HG03159 (cell line): ENCODE results near the gene PHOX2B.

Experiments
- ATAC-seq: cut with Tn5 transposase; IDR thresholded peaks from one replicate; pipeline ENCODE4 v1.9.1; 2021; ENCODE audit warnings: mild to moderate bottlenecking, moderate library complexity; ENCODE audit not compliant: unreplicated experiment

PHOX2B gene

DNA sequence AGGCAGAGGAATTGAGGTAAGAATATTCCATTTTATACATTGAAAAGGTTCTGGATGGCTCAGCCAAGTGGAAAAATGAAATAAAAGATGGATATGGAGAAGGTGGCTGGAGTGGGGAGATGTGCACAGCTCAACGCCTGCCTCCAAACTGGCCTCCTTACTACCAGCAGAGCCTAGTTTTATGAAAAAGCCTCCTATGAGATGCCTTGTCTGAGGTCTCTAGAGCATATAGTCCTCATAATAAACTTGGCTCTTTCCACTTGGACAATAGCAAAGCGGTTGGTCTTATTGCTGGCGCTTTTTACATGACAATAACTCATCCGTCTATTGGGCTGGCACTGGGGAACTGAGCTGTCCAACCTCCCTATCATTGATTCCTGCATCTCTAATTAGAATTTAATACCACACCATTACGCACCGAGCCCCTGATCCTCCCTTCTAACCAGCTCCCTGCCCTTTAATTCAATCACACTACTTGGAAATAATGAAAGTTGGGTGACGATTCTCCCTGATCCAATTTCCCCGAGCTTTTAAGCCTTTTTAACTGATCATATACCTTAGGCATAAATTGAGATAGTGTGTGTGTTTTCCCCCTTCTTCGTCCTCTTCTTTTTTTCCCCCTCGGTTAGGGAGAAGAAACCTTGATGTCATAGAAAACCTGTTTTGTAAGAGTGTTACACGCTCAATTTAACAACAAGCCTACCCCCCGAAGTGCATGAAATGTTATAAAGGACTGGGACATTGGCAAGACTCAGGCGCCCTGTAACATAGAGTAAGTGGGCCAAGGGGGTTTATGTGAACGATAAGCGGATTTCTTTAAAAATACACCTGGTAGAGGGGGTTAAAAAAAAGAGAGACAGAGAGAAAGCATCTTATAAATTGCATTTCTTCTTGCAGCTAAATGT is at the start of gene PHOX2B:
PHOX2B (minus strand) TSS at position 155 of the 905 bp plus-strand sequence; CDS start at position 40, 115 bp downstream.
- no peak for ATAC-seq

DNA sequence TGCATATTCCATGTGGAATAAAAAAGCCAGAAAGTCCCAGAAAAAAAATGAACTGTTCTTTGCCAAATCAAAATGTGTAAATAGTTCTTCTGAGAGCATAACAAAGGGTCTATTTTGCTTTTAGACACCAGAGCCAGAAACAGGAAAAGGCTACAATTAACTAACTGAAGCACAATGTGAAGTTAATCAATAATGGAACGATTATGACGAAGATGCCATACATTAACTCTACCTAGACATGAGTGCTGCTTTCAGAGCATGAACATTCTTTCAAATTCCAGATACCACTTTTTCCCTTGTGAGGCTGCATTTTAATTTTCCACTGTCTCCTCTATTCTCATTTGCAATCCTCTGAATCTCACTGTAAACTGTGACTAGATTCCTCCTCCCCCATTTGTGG is 48.7 kb upstream of the PHOX2B start:
- ATAC-seq, result no peak

GRCh38 chr4:41796545-41797210 is 48.2 kb upstream of the PHOX2B start:
- no peak for ATAC-seq

DNA sequence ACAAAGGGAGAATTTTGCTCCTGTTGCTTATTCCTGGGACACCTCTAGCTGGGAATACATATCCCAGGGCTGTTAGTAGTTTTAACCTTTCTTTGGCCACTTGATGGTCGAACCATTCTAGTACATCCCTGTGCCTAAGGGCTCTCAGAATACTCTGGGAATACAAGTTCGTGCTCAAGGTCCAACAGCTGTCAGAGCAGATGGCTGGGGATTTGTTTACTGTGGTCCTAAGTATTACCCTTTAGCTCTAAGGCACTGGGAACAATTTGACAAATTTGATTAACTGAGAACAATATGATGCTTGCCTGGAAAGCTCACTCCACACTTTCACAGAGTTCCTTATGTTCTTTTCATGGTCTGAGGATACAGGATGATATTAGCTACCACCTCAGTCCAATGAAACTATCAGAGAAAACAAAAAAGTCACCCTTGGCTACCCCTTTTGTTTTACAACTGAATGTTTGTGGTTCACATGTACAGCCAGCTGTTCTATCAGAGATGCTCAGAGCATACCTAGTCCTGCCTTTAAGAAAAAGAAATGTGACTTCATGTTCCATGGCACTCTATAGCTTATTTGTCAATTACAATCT is 47.4 kb upstream of the PHOX2B start:
- ATAC-seq, result no peak

DNA sequence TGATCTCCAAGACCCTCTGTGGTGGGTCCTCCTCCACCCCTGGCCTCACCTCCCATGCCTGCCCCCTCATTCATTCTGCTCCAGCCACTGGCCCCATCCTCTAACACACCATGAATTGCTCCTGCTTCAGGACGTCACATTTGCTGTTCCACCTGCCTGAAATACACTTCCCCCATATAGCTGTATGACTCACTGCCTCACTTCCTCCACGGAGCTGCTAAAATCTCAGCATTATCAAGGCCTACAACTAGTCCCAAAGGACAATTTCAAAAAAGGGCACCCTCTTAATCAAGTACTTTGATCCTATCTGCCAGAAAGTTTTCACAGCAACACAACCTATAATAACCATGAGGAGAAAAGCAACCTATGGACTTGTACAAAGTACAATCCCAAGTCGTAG is 43.6 kb upstream of the PHOX2B start:
- no peak for ATAC-seq

GRCh38 chr4:41791557-41791956 is 43.0 kb upstream of the PHOX2B start:
- ATAC-seq, result no peak

GRCh38 chr4:41787931-41788330 is 39.4 kb upstream of the PHOX2B start:
- ATAC-seq, result no peak

- no peak for ATAC-seq
These were observed 37.1 kb upstream of the PHOX2B start for GRCh38 chr4:41785665-41786064.

DNA sequence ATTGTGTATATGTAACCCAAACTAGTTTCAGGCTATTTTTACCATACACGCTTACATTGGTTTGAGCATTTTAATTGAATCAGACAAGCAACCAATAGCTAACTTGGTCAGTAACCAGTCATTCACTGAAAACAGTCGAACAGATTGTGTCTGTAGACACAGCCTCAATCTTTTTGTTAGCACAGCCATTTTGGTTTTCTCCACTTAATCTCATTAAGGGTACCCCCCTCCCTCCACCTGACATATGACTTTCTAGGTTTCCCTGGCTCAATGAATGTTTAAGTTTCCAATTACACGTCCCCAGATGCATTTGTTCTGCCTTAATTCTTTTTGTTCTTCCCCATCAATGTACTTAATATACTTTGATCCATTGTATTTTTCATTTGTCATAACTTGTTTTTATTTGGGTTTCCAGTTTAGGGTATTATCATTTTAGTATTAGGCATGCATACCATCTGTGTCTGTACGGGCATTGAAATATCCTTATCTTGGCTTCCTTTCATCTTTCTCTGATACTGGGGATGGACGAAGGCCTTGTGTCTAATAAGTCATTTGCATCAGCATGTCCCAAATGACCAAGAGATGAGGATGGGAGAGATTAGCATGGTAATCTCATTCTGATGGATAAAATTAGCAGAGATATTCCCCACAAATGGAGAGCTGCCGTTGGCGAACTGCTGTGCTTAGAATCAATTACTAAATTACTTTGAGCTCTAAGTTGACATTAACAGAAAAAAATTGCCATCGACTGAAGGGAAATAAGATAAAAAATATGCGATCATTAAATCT is 35.9 kb upstream of the PHOX2B start:
- no peak for ATAC-seq

DNA sequence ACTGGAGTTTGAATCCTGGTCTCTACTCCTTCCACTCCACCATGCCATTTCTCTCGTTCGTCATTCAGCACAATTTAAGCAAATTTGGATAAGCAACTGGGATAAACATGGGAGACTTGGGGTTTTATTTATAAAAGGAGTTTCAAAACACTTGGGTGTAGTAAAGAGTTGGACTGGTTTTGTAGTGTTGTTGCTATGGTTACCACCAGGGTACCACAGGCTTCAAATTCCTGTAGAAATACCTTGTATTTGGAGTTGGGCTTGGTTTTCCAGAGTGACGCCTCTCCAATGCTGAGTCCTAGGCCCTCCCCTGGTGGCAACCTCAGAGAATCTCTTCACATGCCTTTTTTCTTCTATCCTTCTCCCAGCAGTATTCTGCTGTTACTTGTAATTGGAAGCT is 27.9 kb upstream of the PHOX2B start:
- no peak for ATAC-seq

DNA sequence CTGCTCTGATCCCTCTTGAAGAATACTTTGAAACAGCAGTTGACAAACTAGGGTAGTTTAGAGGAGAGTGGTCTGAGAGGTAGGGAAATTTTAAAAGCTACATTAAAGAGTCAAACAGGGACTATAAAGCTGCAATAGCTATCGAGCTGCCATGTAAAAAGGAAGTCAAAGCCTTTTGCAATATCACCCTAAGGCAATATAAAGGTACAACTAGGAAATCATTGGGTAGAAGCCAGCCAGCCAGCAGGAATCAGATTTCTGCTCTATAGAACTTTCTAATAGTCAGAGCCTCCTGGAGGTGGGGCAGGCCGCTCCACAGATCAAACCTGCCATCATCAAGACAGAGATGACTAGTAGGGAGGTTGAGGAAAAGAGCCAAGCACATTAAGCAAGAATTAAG is 15.2 kb upstream of the PHOX2B start:
- no peak for ATAC-seq

DNA sequence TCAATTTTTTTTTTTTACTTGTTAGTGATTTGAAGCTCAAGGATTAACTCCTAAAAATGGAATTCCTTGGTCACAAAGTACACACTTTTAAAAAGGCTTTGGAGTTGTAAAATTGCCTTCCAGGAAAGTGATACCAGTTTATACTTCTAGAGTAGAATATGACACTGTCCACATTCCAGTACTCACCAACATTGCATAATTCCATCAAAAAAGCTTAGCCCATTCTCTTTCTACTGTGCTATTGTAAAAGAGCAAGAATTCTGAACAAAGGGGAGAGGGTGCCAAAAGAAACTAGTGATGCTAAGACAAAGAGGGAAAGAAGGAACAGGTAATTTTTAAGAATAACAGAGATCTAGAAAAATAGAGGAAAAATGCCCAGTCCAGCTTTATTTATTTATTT is 10.4 kb upstream of the PHOX2B start:
- ATAC-seq, result no peak

GRCh38 chr4:41757521-41758156 is 9.1 kb upstream of the PHOX2B start:
- no peak for ATAC-seq

DNA sequence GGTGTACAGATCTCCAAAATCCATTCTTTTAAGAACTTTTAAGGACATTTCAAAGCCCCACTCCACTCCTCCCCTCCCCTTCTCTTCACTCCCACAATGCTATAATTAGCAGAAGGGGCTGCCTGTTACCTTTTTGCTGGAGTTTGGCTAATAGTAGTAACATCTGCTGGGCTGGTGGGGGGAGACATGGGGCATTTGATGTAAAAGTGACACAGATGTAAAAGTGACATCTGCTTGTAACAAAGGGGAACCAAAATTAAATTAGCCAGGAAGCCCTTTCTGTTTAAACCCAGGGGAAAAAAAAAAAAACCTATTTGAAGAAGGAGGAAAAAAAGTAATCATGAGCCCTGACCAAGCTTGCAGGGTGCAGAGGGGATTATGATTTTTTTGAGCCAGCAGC is 5.4 kb upstream of the PHOX2B start:
- ATAC-seq, result no peak

GRCh38 chr4:41752081-41752836 is 3.7 kb upstream of the PHOX2B start:
- ATAC-seq, result no peak

- ATAC-seq, result no peak
These were observed 3.0 kb upstream of the PHOX2B start for GRCh38 chr4:41751449-41752061.

GRCh38 chr4:41750626-41751448 is 2.3 kb upstream of the PHOX2B start:
- no peak for ATAC-seq

GRCh38 chr4:41750121-41750625 is 1.6 kb upstream of the PHOX2B start:
- ATAC-seq, result no peak
